T-helper 1 cell treated with Interleukin-12 subunit alpha and Interleukin-12 subunit beta and Interleukin-4 antibody, amounts not matched to agents 30 ng/mL and 1 ng/mL, for 36 hours (primary cell): ENCODE data around the gene PARN. TPM values are rescaled to one million over a fixed set of nuclear protein-coding genes. Genes with fewer than 3 reads are reported as not detected.

Source experiments
- intact Hi-C: fragments of 100-400 bp; cut with micrococcal nuclease; formaldehyde crosslinking; loops from one replicate; pipeline ENCODE4 v1.15.1; 2024
- total RNA-seq: library from RNA; stranded (reverse); gene quantifications from 2 replicates; pipeline ENCODE4 v1.2.3, GENCODE V29; 2022

Gene PARN
- total RNA-seq, 1 donor from 2014 or later = 41.0 TPM

GRCh38 chr16:14501331-14502255 lies 128.5 kb downstream of the PARN start:
- intact Hi-C loops = loop anchor here (10.0 kb wide), 1 partner anchor 63 kb away; no protein-coding TSS in a partner anchor

- intact Hi-C loops = loop anchor here (10.0 kb wide), 1 partner anchor 64 kb away; no protein-coding TSS in a partner anchor
These were observed 129.3 kb downstream of the PARN start for GRCh38 chr16:14500791-14501190.

GRCh38 chr16:14499110-14499509 lies 130.9 kb downstream of the PARN start:
- intact Hi-C loops = no loop called here

- intact Hi-C loops = no loop called here
These were observed 132.6 kb downstream of the PARN start for GRCh38 chr16:14497245-14498082.

- intact Hi-C loops = no loop called here
These were observed 133.3 kb downstream of the PARN start for GRCh38 chr16:14496786-14497185.

DNA sequence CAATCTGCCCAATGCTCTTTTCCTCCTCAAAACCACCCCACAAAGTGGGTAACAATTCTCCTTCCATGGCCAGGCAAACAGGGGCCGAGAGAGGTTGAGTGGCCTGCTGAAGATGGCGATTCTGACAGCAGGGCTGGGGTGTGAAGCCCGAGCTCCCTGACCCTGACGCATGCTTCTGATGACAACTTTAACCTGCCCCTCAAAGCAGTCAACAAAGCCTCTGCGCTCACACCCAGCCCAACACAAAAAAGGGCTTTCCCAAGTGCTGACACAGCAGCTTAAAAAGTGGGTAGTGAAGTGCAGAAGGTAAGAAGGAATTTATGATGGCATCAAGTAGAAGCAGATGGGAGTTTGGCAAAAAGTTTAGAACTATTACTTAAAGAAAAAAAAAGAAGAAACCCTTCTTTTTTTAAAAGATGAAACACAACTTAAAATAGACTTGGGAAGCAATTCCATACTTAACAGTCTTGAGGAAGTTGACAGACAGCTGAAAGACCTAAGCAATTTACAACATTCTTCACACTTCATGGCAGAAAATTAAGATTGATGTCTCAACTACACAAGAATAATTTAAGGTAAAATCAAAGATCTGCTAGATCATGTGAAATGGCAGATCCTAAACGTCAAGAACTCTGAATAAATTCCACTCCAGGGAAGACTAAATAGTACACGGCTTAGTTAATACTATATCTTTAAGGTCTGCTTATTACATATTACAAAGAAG lies 133.9 kb downstream of the PARN start:
- intact Hi-C loops = no loop called here

DNA sequence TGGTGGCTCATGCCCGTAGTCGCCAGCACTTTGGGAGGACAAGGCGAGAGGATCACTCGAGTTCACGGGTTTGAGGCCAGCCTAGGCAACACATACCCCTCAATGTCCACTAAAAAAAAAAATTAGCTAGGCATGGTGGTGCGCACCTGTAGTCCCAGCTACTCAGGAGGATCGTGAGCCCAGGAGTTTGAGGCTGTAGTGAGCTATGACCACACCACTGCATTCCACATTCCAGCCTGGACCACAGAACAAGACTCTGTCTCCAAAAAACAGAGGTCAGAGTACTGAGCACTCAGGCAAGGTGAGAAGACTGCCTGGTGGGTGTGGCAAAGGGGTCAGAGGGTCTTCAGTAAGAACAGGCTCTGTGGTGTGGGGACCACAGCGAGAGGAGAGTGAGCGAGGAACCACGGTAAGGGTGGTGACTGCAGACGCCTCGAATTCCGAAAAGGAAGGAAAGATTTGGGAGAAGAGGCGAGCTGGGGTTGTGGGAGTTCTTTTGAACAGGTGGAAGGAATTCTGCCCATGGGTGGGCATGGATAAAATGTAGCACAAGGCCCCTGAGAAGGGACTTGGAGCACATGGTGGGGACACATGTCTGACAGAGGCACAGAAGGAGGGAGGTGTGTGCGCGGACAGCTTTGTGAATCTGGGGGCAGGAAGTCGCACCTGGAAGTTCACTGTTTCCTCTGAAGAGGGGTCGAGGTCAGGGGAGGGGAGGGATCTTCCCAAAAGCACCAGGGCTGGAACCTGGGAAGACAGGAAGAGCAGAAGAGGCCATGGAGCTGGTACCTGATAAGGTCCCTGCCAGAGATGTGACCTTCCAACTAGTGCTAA lies 134.6 kb downstream of the PARN start:
- intact Hi-C loops = no loop called here

DNA sequence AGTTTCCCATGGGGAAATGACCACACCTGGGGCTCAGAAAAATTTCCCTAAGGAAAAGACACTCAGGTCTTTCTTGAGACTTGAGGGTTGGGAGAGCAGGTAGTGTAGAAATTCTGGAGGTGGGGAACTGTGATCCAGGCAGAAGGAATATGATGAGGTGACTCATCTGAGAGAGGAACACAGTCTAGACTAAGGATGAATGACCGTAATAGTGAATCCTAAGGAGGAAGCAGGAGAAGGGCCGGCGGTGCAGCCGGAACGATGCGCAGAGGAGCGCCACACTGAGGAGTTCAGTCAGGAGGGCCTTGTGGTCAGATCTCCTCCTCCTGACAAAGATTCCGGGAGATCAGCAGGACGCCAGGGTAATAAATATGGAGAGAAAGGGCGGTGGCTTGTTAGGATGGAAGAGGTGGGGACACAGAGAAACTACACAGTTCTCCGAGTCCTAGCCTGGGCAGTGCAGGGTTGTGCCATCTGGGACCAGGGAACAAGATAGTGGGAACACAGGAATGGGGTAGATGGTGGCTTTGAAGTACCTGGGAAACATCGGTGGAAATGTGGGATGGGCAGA lies 135.6 kb downstream of the PARN start:
- intact Hi-C loops = no loop called here

DNA sequence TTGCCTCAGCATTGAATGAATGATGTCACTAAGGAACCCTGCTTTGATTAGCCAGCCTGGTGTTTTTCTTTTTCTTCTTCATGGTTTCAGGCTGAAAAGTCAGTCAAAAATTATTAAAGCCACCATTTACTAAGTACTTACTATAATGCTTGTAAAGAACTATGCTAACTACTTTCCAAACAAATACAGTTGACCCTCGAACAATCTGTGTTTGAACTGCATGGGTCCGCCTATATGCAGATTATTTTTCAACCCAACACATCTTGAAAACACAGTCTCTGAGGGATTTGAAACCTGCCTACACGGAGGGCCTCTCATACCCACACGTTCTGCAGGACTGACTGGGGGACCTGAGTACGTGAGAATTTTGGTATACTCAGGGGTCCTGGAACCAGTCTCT lies 136.3 kb downstream of the PARN start:
- intact Hi-C loops = no loop called here

GRCh38 chr16:14492614-14493013 lies 137.4 kb downstream of the PARN start:
- intact Hi-C loops = no loop called here

DNA sequence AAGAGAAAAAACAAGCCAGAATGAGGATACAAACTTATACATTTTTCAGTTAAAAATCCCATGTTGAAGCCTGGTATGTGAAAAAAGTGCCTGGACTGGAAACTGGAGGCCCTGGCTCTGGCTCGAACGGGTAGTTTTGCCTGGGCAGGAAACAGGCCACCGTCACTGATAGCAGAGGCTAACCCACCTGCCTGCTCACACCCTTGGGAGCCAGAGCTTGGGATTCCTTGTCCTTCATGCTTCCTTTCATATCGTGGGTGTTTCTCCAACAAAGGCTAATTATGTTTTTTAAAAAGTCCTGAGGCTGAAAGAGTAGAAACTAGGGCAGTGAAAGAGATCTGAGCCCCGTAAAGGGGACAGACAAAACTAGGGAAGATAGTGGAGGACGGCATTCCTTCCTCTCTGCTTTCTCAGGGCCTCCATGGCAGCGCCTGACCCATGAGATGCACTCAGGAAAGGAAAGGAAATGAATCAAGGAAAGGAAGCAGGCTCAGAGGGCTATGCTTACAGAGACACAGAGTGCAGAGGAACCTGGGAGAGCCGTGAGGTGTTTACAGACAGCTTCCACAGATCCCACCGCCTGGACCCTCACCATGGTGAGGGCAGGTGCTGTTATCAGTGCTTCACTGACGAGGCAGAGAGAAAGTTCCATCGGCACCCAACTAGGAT lies 138.1 kb downstream of the PARN start:
- intact Hi-C loops = no loop called here

DNA sequence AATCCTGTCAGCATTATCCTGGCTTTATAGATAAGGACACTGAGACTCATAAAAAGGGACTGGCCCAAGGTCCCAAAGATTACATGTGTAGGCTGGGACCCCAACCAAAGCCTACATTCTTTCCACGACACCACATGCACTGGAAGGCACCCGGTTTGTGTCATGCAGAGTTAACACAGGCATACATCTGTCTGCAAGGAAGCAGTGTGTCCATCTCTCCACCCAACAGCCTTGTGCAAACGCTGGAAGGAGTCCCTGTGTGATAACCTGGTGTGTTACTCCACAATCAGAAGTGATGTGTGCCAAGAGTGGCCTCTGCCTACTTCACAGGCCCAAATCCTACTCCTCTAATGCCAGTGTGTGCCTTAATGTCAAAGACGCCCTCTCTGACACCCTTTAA lies 139.8 kb downstream of the PARN start:
- intact Hi-C loops = no loop called here

GRCh38 chr16:14489460-14489859 lies 140.6 kb downstream of the PARN start:
- intact Hi-C loops = no loop called here

GRCh38 chr16:14487579-14487978 lies 142.5 kb downstream of the PARN start:
- intact Hi-C loops = no loop called here

- intact Hi-C loops = no loop called here
These were observed 143.3 kb downstream of the PARN start for GRCh38 chr16:14486520-14487303.

GRCh38 chr16:14485811-14486519 lies 144.1 kb downstream of the PARN start:
- intact Hi-C loops = no loop called here

- intact Hi-C loops = no loop called here
These were observed 144.9 kb downstream of the PARN start for GRCh38 chr16:14485121-14485551.

DNA sequence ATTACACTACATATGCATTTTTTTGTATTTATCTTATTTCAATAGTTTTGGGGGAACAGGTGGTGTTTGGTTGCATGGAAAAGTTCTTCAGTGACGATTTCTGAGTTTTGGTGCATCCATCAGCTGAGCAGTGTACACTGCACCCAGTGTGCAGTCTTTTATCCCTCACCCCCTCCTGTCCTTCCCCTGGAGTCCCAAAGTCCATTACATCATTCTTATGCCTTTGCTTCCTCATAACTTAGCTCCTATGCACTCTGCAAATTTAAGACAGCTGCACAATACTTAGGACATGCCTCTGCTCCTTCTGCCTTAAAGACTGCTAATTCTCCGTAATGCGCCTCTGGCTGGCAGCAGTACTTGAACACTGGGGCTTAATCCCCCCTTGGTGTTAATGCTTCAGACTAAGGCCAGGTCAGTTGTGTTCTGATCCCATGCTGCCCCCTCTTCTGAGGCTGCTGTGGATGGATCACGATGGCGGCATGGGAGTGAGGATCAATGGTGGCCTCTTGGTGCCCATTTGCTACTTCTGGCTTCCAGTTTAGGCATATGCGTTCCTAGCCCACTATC lies 146.2 kb downstream of the PARN start:
- intact Hi-C loops = no loop called here
